HEK293 (cell line): ENCODE data around the gene CBFA2T2.

Source experiments
- EGR2 ChIP-seq: fragments of 450-650 bp; formaldehyde crosslinking; IDR thresholded peaks from 2 replicates; pipeline ENCODE4 v1.5.1; 2016; ENCODE audit warnings: low read depth, missing biosample characterization, missing genetic modification characterization
- GLIS1 ChIP-seq: fragments of 450-650 bp; formaldehyde crosslinking; IDR thresholded peaks from 2 replicates; pipeline ENCODE4 v1.5.1; 2016; ENCODE audit warnings: missing biosample characterization, missing genetic modification characterization
- GLIS2 ChIP-seq: fragments of 450-650 bp; formaldehyde crosslinking; IDR thresholded peaks from 2 replicates; pipeline ENCODE4 v1.5.1; 2016; ENCODE audit warnings: missing biosample characterization, missing genetic modification characterization
- KLF1 ChIP-seq: fragments of 450-650 bp; formaldehyde crosslinking; IDR thresholded peaks from 2 replicates; pipeline ENCODE4 v1.5.1; 2016; ENCODE audit warnings: missing biosample characterization, missing genetic modification characterization
- KLF10 ChIP-seq: fragments of 450-650 bp; IDR thresholded peaks from 2 replicates; pipeline ENCODE4 v1.5.1; 2018; ENCODE audit warnings: missing biosample characterization, mild to moderate bottlenecking, missing genetic modification characterization
- KLF16 ChIP-seq: fragments of 450-650 bp; formaldehyde crosslinking; IDR thresholded peaks from 2 replicates; pipeline ENCODE4 v1.5.1; 2017; ENCODE audit warnings: missing biosample characterization, missing genetic modification characterization
- KLF17 ChIP-seq: fragments of 450-650 bp; formaldehyde crosslinking; IDR thresholded peaks from 2 replicates; pipeline ENCODE4 v1.5.1; 2016; ENCODE audit warnings: missing biosample characterization, missing genetic modification characterization
- KLF8 ChIP-seq: fragments of 450-650 bp; formaldehyde crosslinking; IDR thresholded peaks from 2 replicates; pipeline ENCODE4 v1.5.1; 2016; ENCODE audit warnings: missing biosample characterization, missing genetic modification characterization
- KLF9 ChIP-seq: fragments of 450-650 bp; formaldehyde crosslinking; IDR thresholded peaks from 2 replicates; pipeline ENCODE4 v1.5.1; 2016; ENCODE audit warnings: missing biosample characterization, missing genetic modification characterization, low read depth
- MEIS1 ChIP-seq: sonication (generic); formaldehyde crosslinking; IDR thresholded peaks from 2 replicates; pipeline ENCODE4 v1.8.1; 2022; ENCODE audit warnings: missing genetic modification reagents, mild to moderate bottlenecking, borderline replicate concordance
- SP2 ChIP-seq: fragments of 450-650 bp; formaldehyde crosslinking; IDR thresholded peaks from 2 replicates; pipeline ENCODE4 v1.5.1; 2016; ENCODE audit warnings: missing biosample characterization, missing genetic modification characterization
- SP3 ChIP-seq: fragments of 450-650 bp; formaldehyde crosslinking; IDR thresholded peaks from 2 replicates; pipeline ENCODE4 v1.5.1; 2016; ENCODE audit warnings: missing biosample characterization, missing genetic modification characterization
- SP7 ChIP-seq: fragments of 450-650 bp; formaldehyde crosslinking; IDR thresholded peaks from 2 replicates; pipeline ENCODE4 v1.5.1; 2016; ENCODE audit warnings: missing biosample characterization, missing genetic modification characterization
- WT1 ChIP-seq: fragments of 450-650 bp; formaldehyde crosslinking; IDR thresholded peaks from 2 replicates; pipeline ENCODE4 v1.5.1; 2016; ENCODE audit warnings: missing biosample characterization, missing genetic modification characterization
- ZBTB11 ChIP-seq: fragments of 450-650 bp; formaldehyde crosslinking; conservative IDR thresholded peaks from 2 replicates; pipeline ENCODE4 v1.5.1; 2016; ENCODE audit warnings: low read depth, missing biosample characterization, missing genetic modification characterization
- ZBTB17 ChIP-seq: fragments of 450-650 bp; formaldehyde crosslinking; IDR thresholded peaks from 2 replicates; pipeline ENCODE4 v1.5.1; 2016; ENCODE audit warnings: missing biosample characterization, missing genetic modification characterization
- ZBTB26 ChIP-seq: fragments of 450-650 bp; formaldehyde crosslinking; optimal IDR thresholded peaks from 2 replicates; pipeline ENCODE3; 2016; ENCODE audit warnings: missing biosample characterization, mild to moderate bottlenecking, missing genetic modification characterization
- ZBTB8A ChIP-seq: fragments of 450-650 bp; formaldehyde crosslinking; IDR thresholded peaks from 2 replicates; pipeline ENCODE4 v1.5.1; 2016; ENCODE audit warnings: missing biosample characterization, missing genetic modification characterization
- ZEB2 ChIP-seq: fragments of 450-650 bp; formaldehyde crosslinking; IDR thresholded peaks from 2 replicates; pipeline ENCODE4 v1.5.1; 2016; ENCODE audit warnings: missing biosample characterization, missing genetic modification characterization
- ZNF16 ChIP-seq: fragments of 450-650 bp; formaldehyde crosslinking; IDR thresholded peaks from 2 replicates; pipeline ENCODE4 v1.5.1; 2016; ENCODE audit warnings: low read depth, missing biosample characterization, missing genetic modification characterization
- ZNF24 ChIP-seq: fragments of 450-650 bp; formaldehyde crosslinking; IDR thresholded peaks from 2 replicates; pipeline ENCODE4 v1.5.1; 2016; ENCODE audit warnings: missing biosample characterization, missing genetic modification characterization
- ZNF248 ChIP-seq: fragments of 450-650 bp; formaldehyde crosslinking; IDR thresholded peaks from 2 replicates; pipeline ENCODE4 v1.5.1; 2017; ENCODE audit warnings: missing biosample characterization, missing genetic modification characterization
- ZNF274 ChIP-seq, 2 experiments: fragments of 200-500 bp in 1 of 2; fragments of 450-650 bp in 1 of 2; sonication (Bioruptor generic) in 1 of 2; formaldehyde crosslinking in 1 of 2; IDR thresholded peaks; 2 replicates each; pipeline versions ENCODE4 v1.5.1 to v1.6.1; 2014 to 2016; ENCODE audit warnings: borderline replicate concordance in 1 of 2, inconsistent platforms in 1 of 2, low read length in 1 of 2, missing biosample characterization in 1 of 2, missing genetic modification characterization in 1 of 2
- ZNF324 ChIP-seq: fragments of 450-650 bp; formaldehyde crosslinking; IDR thresholded peaks from 2 replicates; pipeline ENCODE4 v1.5.1; 2016; ENCODE audit warnings: missing biosample characterization, missing genetic modification characterization
- ZNF335 ChIP-seq: fragments of 450-650 bp; formaldehyde crosslinking; conservative IDR thresholded peaks from 2 replicates; pipeline ENCODE4 v1.5.1; 2016; ENCODE audit warnings: missing biosample characterization, missing genetic modification characterization
- ZNF394 ChIP-seq: fragments of 450-650 bp; formaldehyde crosslinking; IDR thresholded peaks from 2 replicates; pipeline ENCODE4 v1.5.1; 2016; ENCODE audit warnings: missing biosample characterization, missing genetic modification characterization, mild to moderate bottlenecking, moderate library complexity, borderline replicate concordance
- ZNF629 ChIP-seq: fragments of 450-650 bp; formaldehyde crosslinking; IDR thresholded peaks from 2 replicates; pipeline ENCODE4 v1.5.1; 2017; ENCODE audit warnings: missing biosample characterization, missing genetic modification characterization
- ZNF670 ChIP-seq: fragments of 450-650 bp; formaldehyde crosslinking; IDR thresholded peaks from 2 replicates; pipeline ENCODE4 v1.5.1; 2016; ENCODE audit warnings: missing biosample characterization, missing genetic modification characterization, low read depth
- ZNF692 ChIP-seq: fragments of 450-650 bp; formaldehyde crosslinking; IDR thresholded peaks from 2 replicates; pipeline ENCODE4 v1.5.1; 2016; ENCODE audit warnings: missing biosample characterization, missing genetic modification characterization
- ZXDB ChIP-seq: fragments of 450-650 bp; formaldehyde crosslinking; IDR thresholded peaks from 2 replicates; pipeline ENCODE4 v1.5.1; 2016; ENCODE audit warnings: missing biosample characterization, missing genetic modification characterization

CBFA2T2 gene

GRCh38 chr20:33489495-33490022, 337 bp upstream of the CBFA2T2 start (continued):
- TF ChIP-seq ZNF274 (IDR thresholded peaks at IDR 0.05; ENCODE audit: low read length) (no peak), ZNF274 (tag by site-specific recombination; IDR thresholded peaks at IDR 0.05; ENCODE audit: borderline replicate concordance) (no peak), ZNF248 (no peak), SP2 (tag by site-specific recombination) (peak; percentile 95), ZEB2 (tag by site-specific recombination) (peak; percentile 88), MEIS1 (CRISPR knock-in tag) (no peak), ZBTB8A (tag by site-specific recombination) (0 out of 2 replicates have a peak, but pooled peaks have one; percentile 11), SP7 (tag by site-specific recombination) (peak; percentile 74), ZNF335 (peak; percentile 90), KLF1 (peak; percentile 67), GLIS2 (peak; percentile 22; the same call in 1 of the 2 replicates), ZXDB (peak; percentile 40; the same call in 1 of the 2 replicates), KLF10 (tag by site-specific recombination) (peak; percentile 42; the same call in 1 of the 2 replicates), ZNF629 (peak; percentile 84), SP3 (peak; percentile 86), KLF16 (no peak), ZBTB26 (tag by site-specific recombination) (peak; percentile 94), WT1 (0 out of 2 replicates have a peak, but pooled peaks have one; percentile 12), ZNF394 (0 out of 2 replicates have a peak, but pooled peaks have one; percentile 15), ZBTB11 (tag by site-specific recombination) (no peak), ZBTB17 (tag by site-specific recombination) (peak; percentile 49; the same call in 1 of the 2 replicates), ZNF670 (tag by site-specific recombination) (no peak), KLF17 (0 out of 2 replicates have a peak, but pooled peaks have one; percentile 50), KLF9 (peak; percentile 28), ZNF692 (tag by site-specific recombination) (peak; percentile 30; the same call in 1 of the 2 replicates), ZNF24 (0 out of 2 replicates have a peak, but pooled peaks have one; percentile 39), ZNF324 (tag by site-specific recombination) (no peak), EGR2 (tag by site-specific recombination) (0 out of 2 replicates have a peak, but pooled peaks have one; percentile 31), ZNF16 (tag by site-specific recombination) (no peak), GLIS1 (tag by site-specific recombination) (peak; percentile 33), KLF8 (peak; percentile 56; the same call in 1 of the 2 replicates)
